Measurements from ENCODE around the gene CETP.

DNA sequence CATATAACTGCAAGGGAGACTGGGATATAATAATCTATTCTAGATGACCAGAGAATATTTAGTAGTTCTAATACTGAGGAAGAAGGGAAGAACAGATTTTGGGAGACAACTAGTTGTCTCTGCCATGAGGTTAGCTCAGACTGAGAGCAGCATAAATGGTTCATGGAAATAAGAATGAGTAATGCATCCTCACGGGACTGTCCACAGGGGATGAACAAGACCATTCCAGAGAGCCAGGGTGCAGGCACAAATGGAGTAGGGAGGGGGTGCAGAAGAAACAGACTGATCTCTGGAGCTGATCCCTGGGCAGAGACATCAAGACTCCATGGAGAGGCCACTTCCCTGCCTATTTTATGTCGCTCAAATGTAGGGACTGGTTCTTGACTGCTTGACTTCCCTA lies 58.0 kb downstream of the CETP start:
- TF ChIP-seq YY1 (IDR thresholded peaks at IDR 0.05; ENCODE audit: insufficient read depth, insufficient read length) (no peak), SUZ12 (IDR thresholded peaks at IDR 0.05; ENCODE audit: extremely low read depth, insufficient read depth, insufficient read length) (no peak), ZNF274 (IDR thresholded peaks at IDR 0.05; ENCODE audit: low read depth, low read length) (no peak)

All from NT2/D1 (cell line).